WERI-Rb-1 (cell line): ENCODE data around the gene GPX3.

Experiments used
- DNase-seq: peaks from one replicate; pipeline ENCODE4 v3.0.0-alpha.2; 2020
- H3K27ac ChIP-seq: fragments of 250-450 bp; sonication (Bioruptor Pico); 2 replicates; pipeline ENCODE4 v1.5.1; 2020; ENCODE audit warnings: mild to moderate bottlenecking, moderate library complexity
- H3K27me3 ChIP-seq: fragments of 250-450 bp; sonication (Bioruptor Pico); 2 replicates; pipeline ENCODE4 v1.5.1; 2021; ENCODE audit warnings: mild to moderate bottlenecking, low read depth, moderate library complexity; ENCODE audit not compliant: insufficient read depth, severe bottlenecking
- H3K36me3 ChIP-seq: fragments of 250-450 bp; sonication (Bioruptor Pico); 2 replicates; pipeline ENCODE4 v1.5.1; 2020; ENCODE audit warnings: mild to moderate bottlenecking, moderate library complexity
- H3K4me3 ChIP-seq: 2 replicates; pipeline ENCODE4 v1.5.1; 2011; ENCODE audit warnings: low read depth, mild to moderate bottlenecking, control low read depth, low read length
- H3K9me3 ChIP-seq: fragments of 250-450 bp; sonication (Bioruptor Pico); 2 replicates; pipeline ENCODE4 v1.5.1; 2021; ENCODE audit warnings: mild to moderate bottlenecking, moderate library complexity; ENCODE audit not compliant: severe bottlenecking
- TF ChIP-seq, protein P1 (sequence below): IDR thresholded peaks from 2 replicates; pipeline ENCODE4 v1.5.1; 2011; ENCODE audit warnings: low read depth, mild to moderate bottlenecking, control low read depth, inconsistent platforms, low read length

GPX3 gene

DNA sequence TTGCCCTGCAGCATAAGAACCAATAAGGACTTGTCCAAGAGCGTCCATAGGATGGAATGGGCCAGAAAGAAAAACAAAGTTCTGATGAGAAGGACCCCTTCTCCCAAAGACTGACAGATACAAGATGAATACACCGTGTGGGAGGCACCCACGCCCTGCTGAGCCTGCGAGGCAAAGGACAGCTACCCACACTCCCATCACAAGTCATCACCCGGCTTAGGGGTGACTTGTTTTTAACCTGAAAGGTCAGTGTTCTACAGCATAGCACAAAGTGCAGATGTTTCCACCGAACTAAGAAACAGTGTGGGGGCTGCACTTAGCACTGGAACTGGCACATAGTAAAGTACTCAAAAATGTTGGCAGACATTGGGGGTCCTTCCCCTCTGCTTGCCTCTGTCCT lies 46.5 kb downstream of the GPX3 start:
- TF ChIP-seq, protein P1, sequence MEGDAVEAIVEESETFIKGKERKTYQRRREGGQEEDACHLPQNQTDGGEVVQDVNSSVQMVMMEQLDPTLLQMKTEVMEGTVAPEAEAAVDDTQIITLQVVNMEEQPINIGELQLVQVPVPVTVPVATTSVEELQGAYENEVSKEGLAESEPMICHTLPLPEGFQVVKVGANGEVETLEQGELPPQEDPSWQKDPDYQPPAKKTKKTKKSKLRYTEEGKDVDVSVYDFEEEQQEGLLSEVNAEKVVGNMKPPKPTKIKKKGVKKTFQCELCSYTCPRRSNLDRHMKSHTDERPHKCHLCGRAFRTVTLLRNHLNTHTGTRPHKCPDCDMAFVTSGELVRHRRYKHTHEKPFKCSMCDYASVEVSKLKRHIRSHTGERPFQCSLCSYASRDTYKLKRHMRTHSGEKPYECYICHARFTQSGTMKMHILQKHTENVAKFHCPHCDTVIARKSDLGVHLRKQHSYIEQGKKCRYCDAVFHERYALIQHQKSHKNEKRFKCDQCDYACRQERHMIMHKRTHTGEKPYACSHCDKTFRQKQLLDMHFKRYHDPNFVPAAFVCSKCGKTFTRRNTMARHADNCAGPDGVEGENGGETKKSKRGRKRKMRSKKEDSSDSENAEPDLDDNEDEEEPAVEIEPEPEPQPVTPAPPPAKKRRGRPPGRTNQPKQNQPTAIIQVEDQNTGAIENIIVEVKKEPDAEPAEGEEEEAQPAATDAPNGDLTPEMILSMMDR: no peak
- DNase-seq: no peak
- H3K27me3 ChIP-seq: no peaks in the 10 kb centered on the region
- H3K4me3 ChIP-seq: no peak overlapping the region
- no peak overlapping the region for H3K27ac ChIP-seq
- peaks cover 1% of the 10 kb centered on the region for H3K36me3 ChIP-seq
- no peaks in the 10 kb centered on the region for H3K9me3 ChIP-seq

DNA sequence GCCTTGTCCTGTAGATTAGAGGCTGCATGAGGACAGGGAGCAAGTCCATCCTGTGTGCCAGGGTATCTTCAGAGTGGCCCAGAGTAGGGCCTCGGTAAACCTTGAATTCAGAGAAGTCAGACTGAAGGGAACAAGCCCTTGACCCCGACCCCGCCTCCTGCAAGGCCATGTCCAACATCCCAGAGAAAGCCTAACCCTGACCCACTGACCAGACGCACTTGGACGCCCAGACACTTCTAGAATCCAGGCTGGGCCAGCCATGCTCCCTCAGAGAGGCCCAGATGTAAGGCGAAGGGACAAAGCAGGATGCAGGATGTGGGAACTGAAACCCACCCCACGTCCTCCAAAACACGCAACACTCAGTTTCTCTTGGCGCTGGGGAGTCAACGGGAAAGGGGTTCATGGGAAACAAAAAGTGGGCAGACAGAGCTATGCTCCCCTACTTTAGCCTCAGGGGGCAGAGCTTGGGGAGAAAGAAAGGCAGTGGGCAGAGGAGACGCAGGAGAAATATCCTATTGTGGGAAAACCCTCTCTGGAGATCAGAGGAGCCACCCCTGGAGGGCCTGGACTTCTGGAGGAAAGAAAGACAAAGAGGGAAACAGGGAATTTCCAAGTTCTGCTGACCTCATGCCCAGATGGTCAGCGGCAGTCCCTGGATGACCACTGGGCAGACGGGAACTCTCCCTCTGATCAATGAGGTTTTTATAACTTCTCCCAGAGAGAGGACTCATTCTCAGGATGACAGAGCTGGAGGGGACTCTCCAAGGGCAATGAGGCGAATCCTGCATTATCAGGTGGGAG lies 47.4 kb downstream of the GPX3 start:
- no peaks in the 10 kb centered on the region; the same call in 1 of the 2 replicates for H3K36me3 ChIP-seq
- no peak for DNase-seq
- H3K27me3 ChIP-seq: no peaks in the 10 kb centered on the region
- H3K27ac ChIP-seq: no peak overlapping the region
- no peaks in the 10 kb centered on the region for H3K9me3 ChIP-seq
- TF ChIP-seq, protein P1: no peak
- H3K4me3 ChIP-seq: no peak overlapping the region

GRCh38 chr5:151068433-151069197 lies 48.2 kb downstream of the GPX3 start:
- Histone ChIP-seq H3K36me3 (no peaks in the 10 kb centered on the region), H3K27me3 (no peaks in the 10 kb centered on the region), H3K4me3 (no peak overlapping the region), H3K27ac (no peak overlapping the region), H3K9me3 (no peaks in the 10 kb centered on the region)
- TF ChIP-seq, protein P1: no peak
- DNase-seq: no peak

GRCh38 chr5:151070449-151070848 lies 50.1 kb downstream of the GPX3 start:
- H3K9me3 ChIP-seq: no peaks in the 10 kb centered on the region
- TF ChIP-seq, protein P1: no peak
- H3K36me3 ChIP-seq: no peaks in the 10 kb centered on the region
- no peak overlapping the region for H3K4me3 ChIP-seq
- no peak overlapping the region for H3K27ac ChIP-seq
- no peak for DNase-seq
- H3K27me3 ChIP-seq: no peaks in the 10 kb centered on the region

DNA sequence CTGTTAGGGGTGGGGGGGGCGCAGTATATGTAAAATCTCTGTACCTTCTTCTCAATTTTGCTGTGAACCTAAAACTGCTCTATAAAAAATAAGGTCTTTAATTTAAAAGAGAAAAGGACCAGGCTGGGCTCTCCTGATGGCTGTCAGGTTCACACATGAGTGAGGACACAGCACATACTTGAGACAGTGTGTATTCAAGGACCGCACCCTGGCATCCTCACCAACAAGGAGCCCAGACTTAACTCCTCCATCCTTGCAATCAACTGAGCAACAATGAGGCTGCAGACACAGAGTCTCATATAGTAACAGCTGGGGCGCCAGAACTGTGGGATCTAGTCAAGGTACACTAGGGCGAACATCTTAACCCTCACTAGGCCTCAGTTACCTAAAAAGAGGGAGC lies 50.6 kb downstream of the GPX3 start:
- Histone ChIP-seq H3K36me3 (no peaks in the 10 kb centered on the region), H3K27me3 (no peaks in the 10 kb centered on the region), H3K4me3 (no peak overlapping the region), H3K27ac (no peak overlapping the region), H3K9me3 (no peaks in the 10 kb centered on the region)
- no peak for DNase-seq
- TF ChIP-seq, protein P1: no peak
